Heart left ventricle (tissue), 16 donors: ENCODE measurements around the gene ROPN1. TPM values are rescaled to one million over a fixed set of nuclear protein-coding genes. Genes with fewer than 3 reads are reported as not detected.
"Not testable (repeated sequence)": the region's sequence is repeated elsewhere in the genome, so short reads cannot be mapped to it uniquely, and the experiment has no call there.

Experiments used
- ATAC-seq, 4 donors: fragments of 200-7000 bp; cut with Tn5 transposase; one replicate each; pipeline ENCODE4 v1.9.1; 2020 to 2022; ENCODE audit warnings: moderate library complexity in 4 of 4, mild to moderate bottlenecking in 3 of 4, moderate number of reproducible peaks in 1 of 4
- DNase-seq, 5 donors: peaks; one replicate each; pipeline ENCODE4 v3.0.0-alpha.2; 2020
- H3K27ac ChIP-seq, 12 donors: fragments of 200-600 bp; sonication (generic) in 4 of 12; one replicate each; pipeline versions ENCODE4 v1.5.0 to v1.8.0; 2016 to 2022; ENCODE audit warnings: mild to moderate bottlenecking in 2 of 12
- H3K27me3 ChIP-seq, 9 donors: fragments of 200-600 bp; sonication (generic) in 2 of 9; one replicate each; pipeline versions ENCODE4 v1.5.1 to v1.8.0; 2016 to 2022; ENCODE audit warnings: mild to moderate bottlenecking in 3 of 9
- H3K36me3 ChIP-seq, 9 donors: fragments of 200-600 bp; sonication (generic) in 2 of 9; one replicate each; pipeline versions ENCODE4 v1.5.0 to v1.8.0; 2018 to 2022; ENCODE audit warnings: mild to moderate bottlenecking in 2 of 9
- H3K4me1 ChIP-seq, 12 donors: fragments of 200-600 bp; sonication (generic) in 4 of 12; one replicate each; pipeline versions ENCODE4 v1.5.0 to v1.8.0; 2016 to 2022; ENCODE audit warnings: mild to moderate bottlenecking in 3 of 12
- H3K4me3 ChIP-seq, 12 donors: fragments of 200-600 bp; sonication (generic) in 4 of 12; one replicate each; pipeline versions ENCODE4 v1.5.0 to v1.8.0; 2017 to 2022; ENCODE audit warnings: mild to moderate bottlenecking in 9 of 12, moderate library complexity in 4 of 12
- H3K9me3 ChIP-seq, 12 donors: fragments of 200-600 bp; sonication (generic) in 4 of 12; one replicate each; pipeline versions ENCODE4 v1.5.0 to v1.8.0; 2016 to 2022; ENCODE audit warnings: mild to moderate bottlenecking in 1 of 12
- POLR2A ChIP-seq, 2 donors: fragments of 450-650 bp; IDR thresholded peaks; one replicate each; pipeline ENCODE4 v1.6.1; 2017; ENCODE audit warnings: antibody characterized with exemption in 2 of 2, mild to moderate bottlenecking in 2 of 2, moderate library complexity in 2 of 2
- WGBS, 4 donors: extraction: QIAGEN DNeasy Blood & Tissue Kit in 2 of 4; methylation state at CpG; one replicate each; pipeline versions ENCODE4 v1.1.5 to v1.1.7; 2013 to 2018; 5-methylcytosine and 5-hydroxymethylcytosine counted together
- intact Hi-C, 10 donors: fragments of 100-400 bp; cut with DNase I; formaldehyde crosslinking; loops; one replicate each; pipeline versions ENCODE4 v1.11.1 to v1.14.2; 2022
- polyA plus RNA-seq, 2 donors: library from polyadenylated mRNA; stranded (reverse); fragments of 200-250 nt; gene quantifications; one replicate each; pipeline ENCODE4 v1.2.3, GENCODE V29; 2013
- total RNA-seq, 9 donors: library from RNA; depleted of rRNA in 2 of 9; stranded (reverse); fragments of >200 nt in 2 of 9; fragmentation: NEBNext Ultra II Directional in 3 of 9; extraction: Animal tissue kit (Norgen Biotek cat#: 25700) in 3 of 9; gene quantifications; one replicate each; pipeline versions ENCODE4 v1.1.0 to v1.2.4, GENCODE V29; 2016 to 2023
- TF ChIP-seq, protein P1 (sequence below), 12 donors: fragments of 200-600 bp; sonication (generic) in 4 of 12; IDR thresholded peaks; one replicate each; pipeline versions ENCODE4 v1.5.0 to v1.8.0; 2018 to 2022; ENCODE audit warnings: antibody characterized with exemption in 12 of 12, mild to moderate bottlenecking in 5 of 12
- donor health status: ischemic (EF 13 %, LVEDD 7.1; RV severe dilation, severe dysfunction).
- donor health status: healthy with polysubstance abuse.
- donor health status: DM: no; HTN: yes; CAD: no.
- donor health status: DM: no; HTN: no; CAD: no.
- donor health status: ischemic (EF 25% LVEDD 6.9; RV normal size, moderate dysfunction).
- donor health status: ischemic (EF 25% LVEDD 5.7; RV mildly dilated, moderate dysfunction).
- donor health status: healthy.
- donor health status: DM: yes; HTN: yes; CAD: no.
- donor health status: ischemic (EF 35%, LVEDD 5.7; RV mildly dilated, moderate dysfunction).
- donor health status: nonischemic (EF 11% LVEDD 7.7; RV severe dilation, severe dysfunction).
- donor health status: DM: yes; HTN: yes; CAD: no.
- donor health status: PGD.
- donor health status: ischemic (EF 29% LVEDD 5.4; RV normal size, mild dysfunction).
- donor health status: nonischemic (EF 23%, LVEDD 6.1; RV moderate dilation, normal function).

The ROPN1 gene
- total and polyA plus RNA-seq, 11 donors, result 0.19 to 0.67 (median 0.31) TPM; not detected in 4

DNA sequence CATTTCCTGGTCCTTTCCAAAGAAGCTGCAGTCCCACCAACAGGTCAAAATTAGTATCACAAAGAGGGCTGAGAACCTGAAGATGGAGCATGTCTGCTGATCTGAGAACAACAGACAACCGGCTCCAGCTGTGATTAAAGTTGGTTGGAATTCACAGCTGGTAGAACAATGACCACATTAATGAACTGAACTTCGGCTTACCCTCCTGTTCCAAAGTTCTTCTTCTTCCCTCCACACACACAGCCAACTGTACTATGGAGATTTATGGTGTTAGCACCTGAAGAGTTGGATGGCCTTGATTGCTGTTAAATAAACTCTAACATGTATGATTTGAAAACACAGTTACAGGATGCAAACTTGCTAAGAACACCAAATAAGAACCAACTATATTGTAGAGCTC, 27.4 kb upstream of the ROPN1 start:
- 46 to 60% (median 51%) methylated on average over 2 of the region's 2 CpGs for WGBS, 4 donors
- Histone ChIP-seq H3K27me3 (no peaks in the 10 kb centered on the region), H3K36me3 (no peaks in the 10 kb centered on the region), H3K4me3 (no peak overlapping the region), H3K9me3 (no peaks in the 10 kb centered on the region), H3K4me1 (peaks cover 0 to 15% (median 0%) of the 10 kb centered on the region in 12 donors), H3K27ac (no peak overlapping the region)
- DNase-seq (no peak), ATAC-seq (no peak)
- intact Hi-C loops, result loop anchor here (2.0 to 10.0 kb wide), 5 partner anchors 58 to 536 kb away; no protein-coding TSS in a partner anchor
- no peak for TF ChIP-seq POLR2A (IDR thresholded peaks at IDR 0.05)
- TF ChIP-seq, protein P1, sequence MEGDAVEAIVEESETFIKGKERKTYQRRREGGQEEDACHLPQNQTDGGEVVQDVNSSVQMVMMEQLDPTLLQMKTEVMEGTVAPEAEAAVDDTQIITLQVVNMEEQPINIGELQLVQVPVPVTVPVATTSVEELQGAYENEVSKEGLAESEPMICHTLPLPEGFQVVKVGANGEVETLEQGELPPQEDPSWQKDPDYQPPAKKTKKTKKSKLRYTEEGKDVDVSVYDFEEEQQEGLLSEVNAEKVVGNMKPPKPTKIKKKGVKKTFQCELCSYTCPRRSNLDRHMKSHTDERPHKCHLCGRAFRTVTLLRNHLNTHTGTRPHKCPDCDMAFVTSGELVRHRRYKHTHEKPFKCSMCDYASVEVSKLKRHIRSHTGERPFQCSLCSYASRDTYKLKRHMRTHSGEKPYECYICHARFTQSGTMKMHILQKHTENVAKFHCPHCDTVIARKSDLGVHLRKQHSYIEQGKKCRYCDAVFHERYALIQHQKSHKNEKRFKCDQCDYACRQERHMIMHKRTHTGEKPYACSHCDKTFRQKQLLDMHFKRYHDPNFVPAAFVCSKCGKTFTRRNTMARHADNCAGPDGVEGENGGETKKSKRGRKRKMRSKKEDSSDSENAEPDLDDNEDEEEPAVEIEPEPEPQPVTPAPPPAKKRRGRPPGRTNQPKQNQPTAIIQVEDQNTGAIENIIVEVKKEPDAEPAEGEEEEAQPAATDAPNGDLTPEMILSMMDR (IDR thresholded peaks at IDR 0.05), result no peak

GRCh38 chr3:124017502-124017901, 25.6 kb upstream of the ROPN1 start:
- H3K4me1 ChIP-seq, result peaks cover 0 to 15% (median 0%) of the 10 kb centered on the region in 12 donors
- peak in 1 of 4 donors; percentile 14 for ATAC-seq
- not testable (repeated sequence) for H3K4me3 ChIP-seq, H3K9me3 ChIP-seq, H3K27ac ChIP-seq, H3K27me3 ChIP-seq, H3K36me3 ChIP-seq, DNase-seq
- intact Hi-C loops, result loop anchor here (2.0 to 10.0 kb wide), 9 partner anchors 60 to 537 kb away; no protein-coding TSS in a partner anchor
- WGBS, 4 donors, result 92 to 95% (median 94%) methylated on average over 6 of the region's 6 CpGs

DNA sequence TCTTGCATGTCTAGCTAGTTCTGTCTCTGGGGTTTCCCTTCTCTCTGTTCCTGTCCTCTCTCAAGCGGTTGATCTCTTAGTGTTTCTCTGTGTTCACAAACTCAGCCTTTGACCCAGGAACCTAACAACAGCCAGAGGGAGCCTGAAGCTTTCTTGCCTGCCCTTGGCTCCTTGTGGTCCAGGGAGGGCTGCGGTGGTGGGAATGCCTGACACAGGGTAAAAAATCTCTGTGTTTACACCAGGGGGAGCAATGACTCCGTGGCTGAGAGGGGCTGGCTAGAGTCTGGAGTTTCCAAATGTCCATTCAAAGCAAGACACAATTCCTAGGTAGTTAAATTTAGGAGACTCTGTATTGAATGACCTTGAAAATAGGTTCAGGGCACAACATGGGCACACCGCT, 24.6 kb upstream of the ROPN1 start:
- intact Hi-C loops, result loop anchor here (1.0 to 10.0 kb wide), 12 partner anchors 61 to 538 kb away; no protein-coding TSS in a partner anchor
- not testable (repeated sequence) for H3K27me3 ChIP-seq, H3K4me3 ChIP-seq, H3K9me3 ChIP-seq, H3K36me3 ChIP-seq, H3K27ac ChIP-seq
- ATAC-seq (peak; percentile 78 to 95 (median 94)), DNase-seq (peak in 4 of 5 donors; percentile 34 to 55 (median 46))
- 3 to 20% (median 5%) methylated on average over 3 to 4 of the region's 4 CpGs for WGBS, 4 donors
- H3K4me1 ChIP-seq, result peaks cover 0 to 15% (median 0%) of the 10 kb centered on the region in 12 donors
- TF ChIP-seq, protein P1 (IDR thresholded peaks at IDR 0.05), result peak in 11 of 12 donors; percentile 42 to 73 (median 66)

- ATAC-seq (peak in 1 of 4 donors; percentile 22), DNase-seq (no peak)
- TF ChIP-seq, protein P1 (IDR thresholded peaks at IDR 0.05), result no peak
- TF ChIP-seq POLR2A (IDR thresholded peaks at IDR 0.05), result no peak
- H3K4me1 ChIP-seq, result peaks cover 0 to 15% (median 0%) of the 10 kb centered on the region in 12 donors
- intact Hi-C loops, result loop anchor here in 5 of 10 donors (1.0 to 10.0 kb wide), 3 partner anchors 453 to 540 kb away; no protein-coding TSS in a partner anchor
- H3K9me3 ChIP-seq, result peaks cover 0 to 6% (median 0%) of the 10 kb centered on the region in 12 donors
- H3K27me3 ChIP-seq, result no peaks in the 10 kb centered on the region
- H3K27ac ChIP-seq, result no peak overlapping the region
- H3K36me3 ChIP-seq, result no peaks in the 10 kb centered on the region
- 49 to 62% (median 55%) methylated on average over 3 of the region's 3 CpGs for WGBS, 4 donors
- no peak overlapping the region for H3K4me3 ChIP-seq
Measured at GRCh38 chr3:124014366-124014942, 22.5 kb upstream of the ROPN1 start.

DNA sequence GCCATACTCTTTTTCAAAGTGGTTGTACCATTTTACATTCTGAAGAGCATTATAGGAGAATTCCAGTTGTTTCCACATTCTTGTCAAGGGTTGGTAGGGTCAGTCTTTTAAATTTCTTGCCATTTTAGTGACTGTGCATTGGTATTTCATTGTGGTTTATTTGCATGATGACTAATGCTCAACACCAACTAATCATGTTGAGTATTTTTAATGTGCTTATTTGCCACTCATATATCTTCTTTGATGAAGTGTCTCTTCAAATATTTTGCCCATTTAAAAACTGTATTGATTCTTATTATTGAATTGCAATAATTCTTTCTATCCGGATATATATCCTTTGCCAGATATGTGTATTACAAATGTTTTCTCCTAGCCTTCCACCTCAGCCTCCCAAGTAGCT, 16.4 kb upstream of the ROPN1 start:
- ATAC-seq, H3K27ac ChIP-seq, H3K4me3 ChIP-seq, H3K27me3 ChIP-seq, DNase-seq, H3K4me1 ChIP-seq, H3K9me3 ChIP-seq, H3K36me3 ChIP-seq, intact Hi-C loops: not testable (repeated sequence)
- whole genome bisulfite sequencing, 4 donors, result 95 to 100% (median 98%) methylated on average over 1 of the region's 1 CpG
